ENCODE data around the gene ZSCAN12.

Gene ZSCAN12

DNA sequence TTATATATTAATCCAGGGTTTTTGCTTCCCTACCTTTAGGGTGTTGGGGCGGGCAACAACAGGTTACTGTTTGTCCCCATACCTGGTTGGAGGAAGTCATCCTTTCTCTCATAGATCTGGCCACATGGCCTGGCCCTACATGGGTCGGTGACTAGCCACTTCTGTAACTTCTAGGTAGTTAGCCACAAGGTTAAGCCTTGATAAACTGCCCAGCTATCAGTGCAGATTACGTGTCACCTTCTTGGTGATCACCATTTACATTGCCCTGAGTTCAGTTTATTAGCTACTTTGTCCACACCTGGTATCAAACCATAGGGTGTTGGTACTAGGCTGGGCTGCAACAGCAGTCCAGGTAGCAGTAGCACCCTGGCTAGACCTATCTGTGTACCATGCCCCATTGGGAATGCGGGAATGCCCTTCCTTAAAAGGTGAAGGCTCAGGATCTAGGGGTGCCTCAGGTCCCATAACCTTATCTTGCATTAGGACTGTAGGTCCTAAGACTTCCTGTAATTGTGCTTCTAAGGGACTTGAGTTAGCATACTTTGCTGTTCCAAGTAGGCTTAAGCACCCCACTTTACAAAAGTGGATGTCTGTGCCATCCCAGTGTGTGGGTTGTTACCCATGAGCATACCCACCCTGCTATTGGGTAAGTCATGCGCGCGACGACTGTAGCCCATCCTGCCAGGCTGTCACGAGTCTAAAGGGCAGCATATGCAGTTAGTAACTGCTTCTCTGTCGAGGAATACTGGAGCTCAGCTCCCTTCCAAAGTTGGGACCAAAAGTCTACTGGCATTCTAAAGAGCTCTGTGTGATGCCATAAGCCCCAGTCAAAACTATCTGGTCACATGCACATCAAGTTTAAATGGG is 44.6 kb downstream of the ZSCAN12 start:
- in situ Hi-C loops (cut with MboI; ENCODE audit: low sequenced_read_pairs): no loop called here

DNA sequence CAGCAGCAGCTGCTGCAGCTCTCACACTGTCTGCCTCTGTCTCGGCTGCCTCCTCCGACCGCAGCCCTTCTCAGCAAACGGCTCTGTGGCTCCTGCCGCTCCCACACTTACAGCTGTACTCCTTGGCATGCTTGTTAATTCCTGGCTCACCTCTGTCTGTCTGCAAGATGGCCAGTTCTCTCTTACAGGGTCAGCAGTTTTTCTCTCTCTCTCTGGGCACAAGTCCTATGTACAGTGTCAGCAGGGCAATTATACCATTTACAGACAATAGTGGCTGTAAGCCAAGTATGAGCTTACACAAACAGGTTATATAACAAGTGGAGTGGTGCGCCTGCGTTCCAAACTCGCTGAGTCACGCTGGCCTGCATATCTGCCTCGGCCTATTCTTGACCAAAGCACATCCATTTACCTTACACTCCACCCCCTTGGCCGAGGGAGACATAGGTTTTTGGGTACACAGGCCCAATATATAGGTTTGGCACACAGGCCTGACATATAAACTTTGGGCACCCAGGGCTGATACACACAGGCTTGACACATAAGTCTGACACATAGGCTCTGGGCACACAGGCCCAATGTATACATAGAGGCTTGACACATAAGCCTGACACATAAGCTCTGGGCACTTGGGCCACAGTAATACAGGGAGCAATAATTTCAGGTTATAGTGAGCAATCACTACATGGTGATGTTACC is 45.4 kb downstream of the ZSCAN12 start:
- in situ Hi-C loops (cut with MboI; ENCODE audit: low sequenced_read_pairs): no loop called here

DNA sequence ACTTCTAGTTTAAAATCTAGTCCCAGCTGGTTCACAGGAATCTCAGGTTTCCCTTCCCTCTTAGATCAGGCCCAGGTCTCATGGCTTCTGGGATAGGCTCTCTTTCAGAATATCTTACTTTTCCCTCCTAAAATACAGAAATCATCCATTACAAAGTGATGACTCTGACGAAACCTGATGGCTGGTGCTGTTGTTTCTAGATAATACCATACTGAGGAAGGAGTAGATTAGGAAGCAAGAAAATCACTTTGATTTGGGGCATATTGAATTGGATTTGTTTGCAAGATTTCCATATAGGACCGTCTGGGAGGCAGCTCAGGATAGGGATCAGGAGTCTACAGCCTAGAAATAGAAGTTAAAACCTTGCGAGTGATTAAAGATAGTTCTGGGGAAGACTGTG is 46.2 kb downstream of the ZSCAN12 start:
- in situ Hi-C loops (cut with MboI; ENCODE audit: low sequenced_read_pairs): no loop called here

DNA sequence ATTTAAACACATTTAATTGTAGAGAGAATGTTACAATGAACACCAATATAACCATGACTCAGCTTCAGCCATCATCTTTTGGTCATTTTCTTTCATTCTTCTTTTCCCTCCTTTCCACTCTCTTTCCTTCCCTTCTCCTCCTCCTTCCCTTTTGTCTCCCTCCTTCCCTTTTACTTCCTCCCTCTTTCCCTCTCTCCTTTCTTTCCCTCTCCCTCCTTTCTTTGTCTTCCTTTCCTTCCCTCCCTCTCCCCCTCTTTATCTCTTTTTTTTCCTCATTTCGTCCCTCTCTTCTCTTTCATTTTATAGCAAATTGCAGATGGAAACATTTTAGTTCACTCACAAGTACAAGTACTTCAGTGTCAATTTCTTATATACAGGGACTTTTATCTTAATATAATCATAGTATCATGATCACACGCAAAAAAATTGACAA is 48.0 kb downstream of the ZSCAN12 start:
- in situ Hi-C loops (cut with MboI; ENCODE audit: low sequenced_read_pairs): no loop called here

DNA sequence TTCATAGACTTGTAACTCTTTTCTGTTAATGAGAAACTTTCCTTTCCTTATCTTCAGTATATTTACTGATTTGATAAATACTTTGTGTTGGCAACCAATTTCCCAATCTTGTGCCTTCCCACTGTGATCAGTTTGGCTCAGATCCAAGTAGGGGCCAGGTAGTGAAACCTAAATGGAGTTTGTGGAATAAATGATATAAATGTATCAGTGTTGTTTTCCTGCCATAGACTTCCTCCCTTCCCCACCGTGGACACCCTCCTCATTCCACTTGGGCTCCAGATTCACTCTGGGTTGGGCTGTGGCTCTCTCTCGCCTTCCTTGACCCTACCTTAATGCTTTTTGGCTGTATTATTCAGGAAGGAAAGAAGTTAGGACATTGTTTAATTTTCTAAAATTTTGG is 48.5 kb downstream of the ZSCAN12 start:
- in situ Hi-C loops (cut with MboI; ENCODE audit: low sequenced_read_pairs): no loop called here

DNA sequence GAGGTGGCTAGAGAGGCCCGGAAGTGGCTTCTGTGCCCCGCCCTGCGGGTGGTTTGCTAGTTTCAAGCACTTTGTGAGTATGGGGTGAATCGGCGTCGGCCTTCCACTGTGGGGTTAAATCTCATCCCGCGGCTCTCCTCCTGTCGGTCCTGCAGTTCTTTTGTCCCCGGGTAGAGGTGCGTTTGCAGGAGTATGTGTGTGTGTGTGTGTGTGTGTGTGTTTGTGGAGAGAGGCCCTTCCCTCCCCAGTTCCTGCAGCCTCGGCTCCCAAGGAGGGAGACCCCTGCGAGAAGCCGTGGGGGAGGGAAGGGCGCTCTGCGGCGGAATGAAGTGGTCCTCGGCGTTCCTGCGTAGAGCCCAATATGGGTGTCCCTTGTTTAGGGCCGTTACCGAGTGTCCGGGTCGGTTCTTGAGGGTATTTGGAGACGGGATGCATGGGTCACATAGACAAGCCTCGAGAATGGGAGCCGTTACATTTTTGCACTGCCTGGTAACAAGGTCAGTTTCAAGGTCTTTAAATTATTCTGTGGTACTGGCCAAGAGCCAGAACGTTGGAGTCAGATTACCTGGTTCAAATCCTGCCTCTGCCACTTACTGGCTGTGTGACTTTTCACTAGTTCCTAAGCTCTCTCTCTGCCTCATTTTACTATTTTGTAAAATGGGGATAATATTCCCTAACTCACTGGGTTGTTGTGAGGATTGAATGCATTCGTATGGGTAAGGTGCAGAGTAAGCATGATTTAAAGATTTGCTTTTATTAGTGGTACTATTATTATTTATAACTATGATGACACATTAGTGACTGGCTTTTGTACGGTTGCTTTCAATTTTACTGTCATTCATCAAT is 49.4 kb downstream of the ZSCAN12 start, which contains the start of gene ZKSCAN3:
TSS of gene ZKSCAN3 (plus strand) at position 56 of the 846 bp plus-strand sequence. CDS start 9,640 bp downstream, outside the sequence.
- in situ Hi-C loops (cut with MboI; ENCODE audit: low sequenced_read_pairs): no loop called here

DNA sequence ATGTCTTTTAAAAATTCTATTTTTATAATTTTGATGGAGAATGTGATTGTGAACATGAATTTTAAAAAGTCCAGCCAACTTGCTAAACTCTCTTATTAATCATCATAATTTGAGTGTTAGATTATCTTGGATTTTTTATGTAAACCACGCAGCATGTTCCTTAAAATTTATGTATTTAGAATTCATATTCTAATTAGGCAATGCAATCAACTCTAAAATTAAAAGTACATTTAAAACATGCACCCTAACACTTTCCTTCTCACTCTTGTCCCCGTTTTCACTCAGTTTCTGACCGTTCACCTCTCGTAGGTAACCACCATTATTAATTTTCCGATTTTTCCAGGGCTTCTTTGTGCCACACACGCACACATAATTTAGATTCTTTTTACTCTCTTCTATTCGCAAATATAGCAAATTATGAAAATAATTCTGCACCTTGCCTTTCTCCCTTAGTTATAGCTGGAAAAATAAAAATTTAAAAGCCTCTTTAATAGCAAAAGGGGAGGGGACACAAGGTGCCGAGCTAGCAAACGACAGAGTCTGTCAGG is 50.1 kb downstream of the ZSCAN12 start:
- in situ Hi-C loops (cut with MboI; ENCODE audit: low sequenced_read_pairs): no loop called here

DNA sequence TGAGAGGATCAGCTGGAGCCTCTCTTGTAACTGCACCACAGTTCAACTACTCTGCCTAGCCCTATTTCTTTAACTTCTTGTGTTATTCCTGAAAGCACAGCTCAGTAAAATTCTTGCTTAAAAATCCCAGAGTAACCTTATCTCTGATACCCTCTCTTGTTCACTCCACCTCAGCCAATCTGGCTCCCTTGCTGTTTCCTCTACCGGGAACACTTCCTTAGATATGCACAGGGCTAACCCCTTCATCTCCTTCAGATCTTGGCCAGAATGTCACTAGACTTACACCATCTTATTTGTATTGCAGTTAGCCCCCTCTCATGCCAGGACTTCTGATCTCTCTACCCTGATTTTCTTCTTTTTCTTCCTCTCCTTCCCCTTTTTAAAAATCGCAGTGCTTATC is 52.4 kb downstream of the ZSCAN12 start:
- in situ Hi-C loops (cut with MboI; ENCODE audit: low sequenced_read_pairs): no loop called here

DNA sequence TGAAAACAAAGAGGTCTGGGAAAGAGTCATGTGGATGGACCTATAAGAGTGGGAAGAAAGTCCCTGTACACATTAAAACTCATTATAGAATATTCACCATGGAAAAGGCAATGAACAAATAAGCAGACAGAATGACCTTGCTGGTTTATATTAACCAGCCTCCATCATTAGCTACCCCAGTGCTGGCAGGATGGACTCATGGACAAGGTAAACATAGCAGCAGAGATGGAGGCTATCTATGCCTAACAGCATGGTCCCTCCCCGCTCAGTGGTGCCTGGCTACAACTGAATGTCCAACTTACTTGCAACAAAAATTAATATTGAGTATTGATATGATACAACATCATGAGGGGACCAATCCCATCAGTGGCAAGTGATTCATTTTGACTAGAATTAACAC is 54.3 kb downstream of the ZSCAN12 start:
- in situ Hi-C loops (cut with MboI; ENCODE audit: low sequenced_read_pairs): no loop called here

DNA sequence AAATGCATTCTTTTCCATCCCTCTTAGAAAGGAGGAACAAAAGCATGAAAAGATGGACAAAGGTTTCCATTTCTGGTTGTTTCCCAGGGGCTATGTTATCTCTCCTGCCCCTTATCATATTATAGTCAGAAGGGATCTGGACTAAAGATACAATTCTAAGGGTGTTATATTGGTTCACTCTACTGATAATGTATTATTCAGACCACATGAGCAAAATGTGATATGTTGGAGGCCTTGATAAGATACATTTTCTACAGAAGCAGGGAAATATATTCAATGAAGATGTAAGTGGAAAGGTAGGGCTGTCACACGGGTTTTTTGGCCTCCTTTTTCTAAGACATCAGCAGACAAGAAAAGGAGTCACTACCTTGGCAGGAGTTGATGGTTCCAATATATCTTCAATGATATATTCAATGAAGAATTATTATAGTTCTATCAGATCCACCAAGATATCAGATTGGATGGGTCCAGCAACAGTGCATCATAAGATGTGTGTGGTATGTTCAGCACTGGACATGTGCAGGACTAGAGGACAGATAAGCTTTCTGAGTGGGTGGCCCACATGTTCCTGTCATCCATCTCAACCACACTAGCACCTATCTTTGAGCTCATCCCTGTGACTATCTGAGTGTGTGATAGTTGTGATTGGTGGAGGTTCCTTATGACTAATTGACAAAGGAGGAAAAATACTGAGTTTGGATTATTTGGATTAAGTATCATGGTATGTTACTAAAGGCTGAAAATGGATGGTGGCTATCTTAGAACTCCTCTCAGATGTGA is 55.5 kb downstream of the ZSCAN12 start:
- in situ Hi-C loops (cut with MboI; ENCODE audit: low sequenced_read_pairs): no loop called here

DNA sequence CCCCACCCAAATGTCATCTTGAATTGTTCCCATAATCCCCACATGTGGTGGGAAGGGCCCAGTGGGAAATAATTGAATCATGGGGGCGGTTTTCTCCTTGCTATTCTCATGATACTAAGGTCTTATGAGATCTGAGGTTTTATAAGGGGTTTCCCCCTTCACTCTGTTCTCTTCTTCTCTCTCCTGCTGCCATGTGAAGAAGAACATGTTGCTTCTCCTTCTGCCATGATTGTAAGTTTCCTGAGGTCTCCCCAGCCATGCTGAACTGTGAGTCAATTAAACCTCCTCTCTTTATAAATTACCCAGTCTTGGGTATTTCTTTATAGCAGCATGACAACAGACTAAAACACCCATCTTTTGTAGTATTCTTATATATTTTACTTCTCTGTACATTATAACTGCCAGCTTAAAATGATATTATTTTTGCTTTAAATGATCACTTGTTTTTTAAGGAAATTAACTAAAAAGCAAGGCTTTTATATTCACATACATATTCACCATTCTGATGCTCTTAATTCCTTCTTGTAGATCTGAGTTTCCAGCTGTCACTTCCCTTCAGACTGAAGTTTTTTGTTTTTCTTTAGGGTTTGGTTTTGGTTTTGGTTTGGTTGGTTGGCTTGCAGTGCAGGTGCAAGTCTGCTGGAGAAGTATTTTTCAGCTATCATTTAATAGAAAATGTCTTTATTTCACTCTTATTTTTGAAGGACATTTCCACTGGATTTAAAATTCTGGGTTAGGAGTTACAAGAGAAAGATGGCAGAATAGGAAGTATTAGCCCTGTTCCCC is 59.0 kb downstream of the ZSCAN12 start:
- in situ Hi-C loops (cut with MboI; ENCODE audit: low sequenced_read_pairs): no loop called here

DNA sequence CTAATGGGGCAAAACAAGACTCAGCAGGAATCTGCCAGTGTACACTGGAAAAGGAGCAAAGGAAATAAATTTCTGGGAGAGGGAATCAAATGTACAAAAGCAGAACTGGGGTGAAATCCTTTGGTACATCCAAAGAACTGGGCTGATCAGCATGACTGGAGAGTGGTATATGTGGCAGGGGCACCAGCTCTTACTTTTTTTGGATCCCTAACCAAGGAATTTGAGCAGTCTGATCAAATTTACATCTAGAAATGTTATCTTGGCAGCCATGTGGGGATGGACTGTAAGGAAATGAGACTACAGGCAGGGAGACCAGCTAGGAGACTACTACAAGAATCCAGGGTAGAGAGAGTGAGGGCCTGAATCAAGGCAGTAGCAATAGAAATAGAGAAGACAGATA is 62.4 kb downstream of the ZSCAN12 start:
- in situ Hi-C loops (cut with MboI; ENCODE audit: low sequenced_read_pairs): no loop called here

DNA sequence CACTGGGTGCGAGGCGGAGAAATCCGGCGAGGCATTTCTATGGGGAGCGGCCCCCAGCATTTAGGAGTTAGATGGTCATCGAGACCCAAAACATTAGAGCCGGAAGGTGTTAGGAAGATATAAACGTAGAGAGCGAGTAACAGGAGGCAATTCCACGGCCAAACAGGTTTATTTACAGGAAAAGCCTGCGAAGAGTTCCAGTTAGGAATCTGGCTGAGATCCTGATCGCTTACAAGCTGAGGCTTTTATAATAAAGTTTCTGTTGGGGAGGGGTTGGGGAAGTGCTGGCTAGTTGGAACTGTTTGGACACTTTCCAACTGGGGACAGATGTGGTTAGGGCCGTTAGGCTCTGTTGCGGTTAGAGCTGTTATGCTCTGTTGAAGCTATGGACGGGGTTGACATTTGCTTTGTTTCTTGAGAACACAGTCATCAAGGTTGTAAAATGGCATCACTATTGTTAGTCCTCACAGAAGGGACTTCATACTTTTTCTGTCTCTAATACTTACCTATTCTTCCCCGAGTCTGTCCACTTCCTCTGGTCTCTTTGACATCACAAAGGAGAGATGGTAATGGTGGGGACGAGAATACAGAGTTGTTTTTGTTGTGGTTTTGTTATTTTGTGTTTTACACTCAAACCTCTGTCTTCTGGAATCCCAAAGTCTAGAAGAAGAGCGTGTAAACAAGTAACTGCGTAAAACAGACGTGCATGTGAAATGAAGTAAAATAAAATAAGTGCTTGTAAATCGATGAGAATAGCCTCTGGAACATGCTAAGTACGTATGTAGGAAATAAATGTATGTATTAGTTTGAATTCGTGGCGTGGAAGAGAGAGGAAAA is 63.0 kb downstream of the ZSCAN12 start:
- in situ Hi-C loops (cut with MboI; ENCODE audit: low sequenced_read_pairs): no loop called here

DNA sequence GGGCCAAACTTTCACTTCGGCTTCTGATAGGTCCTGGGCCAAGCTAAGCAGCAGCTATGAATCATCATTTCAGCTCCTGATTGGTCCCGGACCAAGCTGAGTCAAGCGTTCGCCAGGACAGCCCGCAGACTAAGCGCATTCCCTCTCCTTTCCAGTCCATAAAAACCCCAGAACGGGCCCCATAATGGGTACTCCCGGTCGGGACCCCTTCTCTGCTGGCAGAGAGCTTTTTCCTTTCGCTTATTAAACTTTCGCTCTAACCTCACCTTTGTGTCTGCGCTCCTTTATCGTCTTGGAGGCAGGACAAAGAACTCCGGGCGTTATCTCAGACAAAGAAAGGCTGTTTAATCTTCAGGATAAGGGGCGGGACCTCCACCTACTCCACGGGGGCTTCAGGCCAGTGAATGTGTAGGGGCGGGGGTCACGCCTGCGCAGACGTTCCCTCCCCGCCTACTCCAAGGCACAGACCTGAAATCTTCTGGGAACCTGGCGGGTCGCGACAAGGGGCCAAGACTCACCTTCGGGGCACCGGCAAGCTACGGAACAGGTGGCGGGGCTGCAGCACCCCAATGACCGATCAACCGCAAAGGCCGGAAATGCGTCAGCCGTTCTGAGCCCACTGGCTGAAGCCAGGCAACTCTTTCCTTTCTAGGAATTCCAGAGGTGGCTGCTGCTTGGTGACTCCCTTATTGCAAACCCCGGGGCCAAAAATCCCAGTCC is 63.8 kb downstream of the ZSCAN12 start, which contains the start of gene ZSCAN31:
TSS of gene ZSCAN31 (minus strand) at position 585 of the 720 bp plus-strand sequence. CDS start 6,465 bp downstream, outside the sequence.
- in situ Hi-C loops (cut with MboI; ENCODE audit: low sequenced_read_pairs): no loop called here

DNA sequence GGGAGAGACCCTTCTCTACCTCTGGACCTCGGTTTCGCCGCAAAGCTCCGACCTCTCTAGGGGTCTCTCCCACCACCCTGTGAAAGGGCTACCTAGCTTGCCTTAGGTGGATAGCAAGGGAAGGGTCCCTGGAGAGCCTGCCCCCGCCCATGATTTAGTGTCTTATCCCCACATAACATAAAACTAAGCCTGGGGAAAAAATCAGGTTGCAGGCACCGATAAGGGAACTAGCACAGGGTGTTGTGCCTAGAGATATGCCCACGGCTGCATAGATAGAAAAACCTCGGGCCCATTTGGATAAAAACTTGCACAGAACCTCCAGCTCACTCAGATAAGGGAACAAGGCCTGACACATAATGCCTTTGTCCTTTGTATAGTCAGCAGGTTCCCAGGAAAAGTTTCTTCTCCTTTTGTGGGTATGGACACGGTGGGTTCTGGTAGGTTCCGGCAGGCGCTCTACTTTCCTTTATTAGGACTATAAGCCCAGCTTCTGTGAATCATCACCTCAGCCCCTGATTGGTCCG is 64.4 kb downstream of the ZSCAN12 start:
- in situ Hi-C loops (cut with MboI; ENCODE audit: low sequenced_read_pairs): no loop called here

DNA sequence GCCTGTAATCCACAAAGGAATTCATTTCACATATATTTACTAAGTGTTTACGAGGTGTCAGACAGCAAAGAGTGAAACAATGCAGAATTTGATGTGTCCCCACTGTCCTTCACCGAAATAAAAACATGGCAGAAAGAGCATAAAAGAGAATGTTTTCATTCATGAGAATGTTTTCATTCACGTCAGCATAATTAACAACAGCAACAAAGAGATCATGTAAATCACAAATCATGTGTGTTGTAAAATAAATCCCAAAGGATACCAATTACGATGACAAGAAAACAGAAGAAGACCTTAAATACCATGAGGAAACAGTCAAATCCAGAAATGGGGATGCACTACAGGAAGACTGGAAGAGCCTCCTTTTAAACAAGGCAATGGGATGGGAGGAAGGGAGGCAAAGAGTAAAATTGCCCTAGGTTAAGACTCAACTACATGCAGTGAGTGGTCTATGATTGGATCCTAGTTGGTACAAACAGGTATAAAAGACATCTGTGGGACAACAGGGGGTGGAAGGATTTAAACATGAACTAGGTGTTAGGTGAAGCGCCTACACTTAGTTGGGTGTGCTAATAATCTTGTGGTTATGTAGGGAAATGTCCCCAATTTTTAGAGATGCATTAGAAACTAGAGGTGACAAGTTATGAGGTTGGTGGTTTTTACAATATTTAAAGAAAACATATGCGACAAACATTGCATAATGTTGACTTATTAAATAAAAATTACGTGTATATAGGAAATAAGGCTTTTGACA is 65.1 kb downstream of the ZSCAN12 start:
- in situ Hi-C loops (cut with MboI; ENCODE audit: low sequenced_read_pairs): no loop called here

DNA sequence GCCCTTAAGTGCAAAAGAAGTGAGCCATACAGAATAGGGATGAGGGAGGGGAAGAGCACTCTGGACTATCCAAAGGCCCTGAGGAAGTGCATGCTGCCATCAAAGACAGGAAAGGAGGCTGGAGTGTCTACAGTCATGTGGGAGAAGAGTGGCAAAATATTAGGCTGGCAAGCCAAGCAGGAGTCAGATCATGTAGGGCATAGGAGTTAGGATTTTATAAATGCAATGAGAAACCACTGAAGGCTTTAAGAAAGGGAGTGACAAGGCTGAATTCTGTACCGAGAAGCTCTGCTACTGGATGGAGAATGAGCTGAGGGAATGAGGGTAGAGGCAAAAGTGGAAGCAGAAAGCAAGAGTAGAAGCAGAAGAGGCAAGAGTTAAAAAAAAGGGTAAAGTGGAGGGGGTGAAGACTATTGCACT is 65.9 kb downstream of the ZSCAN12 start:
- in situ Hi-C loops (cut with MboI; ENCODE audit: low sequenced_read_pairs): no loop called here
